ENCODE measurements around the gene C5orf22. TPM values are rescaled to one million over a fixed set of nuclear protein-coding genes. Genes with fewer than 3 reads are reported as not detected.

C5orf22 gene
- total RNA-seq, 2 experiments from 2014 or later, result 9.8 to 12.3 TPM

DNA sequence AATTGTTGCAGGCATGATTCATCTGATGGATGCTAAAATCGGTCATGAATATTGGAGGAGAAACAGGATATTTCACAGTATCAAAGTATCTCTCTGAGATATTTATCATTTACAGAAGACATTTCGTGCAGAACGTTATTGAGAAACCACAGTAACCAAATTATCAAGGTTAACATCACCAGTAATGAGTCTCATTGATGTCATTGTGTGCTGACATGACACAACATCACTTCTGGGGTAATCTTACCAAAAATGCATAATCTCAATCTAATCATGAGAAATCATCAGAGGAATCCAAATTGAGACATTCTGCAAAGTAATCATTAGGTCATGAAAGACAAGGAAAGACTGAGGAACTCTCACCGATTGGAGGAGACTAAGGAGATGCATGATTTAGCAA, 42.7 kb downstream of the C5orf22 start:
- intact Hi-C loops (cut with DNase I, micrococcal nuclease), result no loop called here
- POLR2A ChIA-PET, result no interaction called here
- Mint-ChIP-seq H3K27ac (no peak overlapping the region), H3K4me1 (ENCODE audit: low read depth) (no peaks in the 10 kb centered on the region), H3K36me3 (ENCODE audit: low read depth) (no peaks in the 10 kb centered on the region), H3K4me3 (no peak overlapping the region), H3K9me3 (no peaks in the 10 kb centered on the region), H3K27me3 (peaks cover 22% of the 10 kb centered on the region)
- Histone ChIP-seq H3K4me3 (ENCODE audit: low read length) (no peak overlapping the region), H3K36me3 (ENCODE audit: insufficient read depth, low read length) (no peaks in the 10 kb centered on the region), H3K9me3 (ENCODE audit: control insufficient read depth in 1 of 2, insufficient read depth in 1 of 2, low read length in 2 of 2) (no peaks in the 10 kb centered on the region), H3K27me3 (ENCODE audit: control insufficient read depth in 1 of 2, insufficient read depth in 2 of 2, low read length in 2 of 2) (no peaks in the 10 kb centered on the region), H3K4me1 (ENCODE audit: insufficient read depth, low read length) (no peaks in the 10 kb centered on the region), H3K27ac (ENCODE audit: low read depth in 1 of 2, low read length in 2 of 2) (no peak overlapping the region)
- ATAC-seq (ENCODE audit: poor library complexity), result no peak
- CTCF ChIA-PET, result no interaction called here
- TF ChIP-seq, protein P1, sequence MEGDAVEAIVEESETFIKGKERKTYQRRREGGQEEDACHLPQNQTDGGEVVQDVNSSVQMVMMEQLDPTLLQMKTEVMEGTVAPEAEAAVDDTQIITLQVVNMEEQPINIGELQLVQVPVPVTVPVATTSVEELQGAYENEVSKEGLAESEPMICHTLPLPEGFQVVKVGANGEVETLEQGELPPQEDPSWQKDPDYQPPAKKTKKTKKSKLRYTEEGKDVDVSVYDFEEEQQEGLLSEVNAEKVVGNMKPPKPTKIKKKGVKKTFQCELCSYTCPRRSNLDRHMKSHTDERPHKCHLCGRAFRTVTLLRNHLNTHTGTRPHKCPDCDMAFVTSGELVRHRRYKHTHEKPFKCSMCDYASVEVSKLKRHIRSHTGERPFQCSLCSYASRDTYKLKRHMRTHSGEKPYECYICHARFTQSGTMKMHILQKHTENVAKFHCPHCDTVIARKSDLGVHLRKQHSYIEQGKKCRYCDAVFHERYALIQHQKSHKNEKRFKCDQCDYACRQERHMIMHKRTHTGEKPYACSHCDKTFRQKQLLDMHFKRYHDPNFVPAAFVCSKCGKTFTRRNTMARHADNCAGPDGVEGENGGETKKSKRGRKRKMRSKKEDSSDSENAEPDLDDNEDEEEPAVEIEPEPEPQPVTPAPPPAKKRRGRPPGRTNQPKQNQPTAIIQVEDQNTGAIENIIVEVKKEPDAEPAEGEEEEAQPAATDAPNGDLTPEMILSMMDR (IDR thresholded peaks at IDR 0.05), result no peak
- no peak for DNase-seq

DNA sequence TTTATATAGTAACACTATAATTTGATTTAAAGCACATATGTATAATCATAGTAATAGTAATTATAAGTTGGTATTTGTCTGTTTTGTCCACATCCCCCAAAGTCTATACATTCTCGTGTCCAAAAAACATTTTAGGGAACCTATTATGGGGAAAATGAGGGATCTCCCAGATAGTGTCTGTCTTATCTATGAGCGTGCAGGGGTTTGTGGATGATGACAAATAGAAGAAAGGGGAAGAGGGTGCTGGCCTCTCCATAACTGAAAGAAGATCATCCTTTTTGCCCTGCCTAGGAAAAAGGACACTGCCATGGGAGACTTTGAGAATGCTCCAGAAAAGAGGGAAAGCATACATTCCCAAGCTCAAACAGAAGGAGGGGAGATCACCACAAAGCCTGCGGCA, 45.3 kb downstream of the C5orf22 start:
- intact Hi-C loops (cut with DNase I, micrococcal nuclease), result no loop called here
- TF ChIP-seq, protein P1 (IDR thresholded peaks at IDR 0.05), result no peak
- no peak overlapping the region for H3K4me3 Mint-ChIP-seq
- no peaks in the 10 kb centered on the region for H3K27me3 ChIP-seq (ENCODE audit: control insufficient read depth in 1 of 2, insufficient read depth in 2 of 2, low read length in 2 of 2)
- no peak overlapping the region for H3K27ac ChIP-seq (ENCODE audit: low read depth in 1 of 2, low read length in 2 of 2)
- H3K36me3 ChIP-seq (ENCODE audit: insufficient read depth, low read length), result no peaks in the 10 kb centered on the region
- H3K9me3 ChIP-seq (ENCODE audit: control insufficient read depth in 1 of 2, insufficient read depth in 1 of 2, low read length in 2 of 2), result no peaks in the 10 kb centered on the region
- H3K9me3 Mint-ChIP-seq, result no peaks in the 10 kb centered on the region
- no peak for DNase-seq
- POLR2A ChIA-PET, result no interaction called here
- H3K4me1 ChIP-seq (ENCODE audit: insufficient read depth, low read length), result no peaks in the 10 kb centered on the region
- ATAC-seq (ENCODE audit: poor library complexity), result no peak
- no peaks in the 10 kb centered on the region for H3K4me1 Mint-ChIP-seq (ENCODE audit: low read depth)
- no peaks in the 10 kb centered on the region for H3K36me3 Mint-ChIP-seq (ENCODE audit: low read depth)
- H3K27ac Mint-ChIP-seq, result no peak overlapping the region
- H3K27me3 Mint-ChIP-seq, result peaks cover 25% of the 10 kb centered on the region
- no peak overlapping the region for H3K4me3 ChIP-seq (ENCODE audit: low read length)
- CTCF ChIA-PET, result no interaction called here

DNA sequence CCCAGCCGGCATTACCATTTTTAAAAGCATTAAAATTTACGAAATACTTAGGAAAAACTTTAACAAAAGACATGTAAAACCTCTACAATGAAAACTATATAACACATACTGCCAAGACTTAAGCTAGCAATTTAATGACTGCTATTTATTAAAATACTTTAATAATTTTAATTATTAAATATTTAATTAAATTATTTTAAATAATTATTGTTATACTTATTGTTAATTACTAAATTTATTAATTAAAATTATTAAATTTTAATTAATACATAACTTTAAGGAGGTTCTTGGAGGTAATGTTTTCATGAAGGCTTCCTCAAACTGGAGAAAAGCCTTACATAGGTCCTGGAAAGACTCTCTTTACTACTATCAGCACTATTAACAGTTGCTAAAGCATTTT, 47.5 kb downstream of the C5orf22 start:
- Mint-ChIP-seq H3K9me3 (no peaks in the 10 kb centered on the region), H3K27me3 (peaks cover 32% of the 10 kb centered on the region), H3K27ac (no peak overlapping the region), H3K36me3 (ENCODE audit: low read depth) (no peaks in the 10 kb centered on the region), H3K4me3 (no peak overlapping the region), H3K4me1 (ENCODE audit: low read depth) (no peaks in the 10 kb centered on the region)
- no peak for ATAC-seq (ENCODE audit: poor library complexity)
- Histone ChIP-seq H3K4me3 (ENCODE audit: low read length) (no peak overlapping the region), H3K27ac (ENCODE audit: low read depth in 1 of 2, low read length in 2 of 2) (no peak overlapping the region), H3K36me3 (ENCODE audit: insufficient read depth, low read length) (no peaks in the 10 kb centered on the region), H3K4me1 (ENCODE audit: insufficient read depth, low read length) (no peaks in the 10 kb centered on the region), H3K27me3 (ENCODE audit: control insufficient read depth in 1 of 2, insufficient read depth in 2 of 2, low read length in 2 of 2) (no peaks in the 10 kb centered on the region), H3K9me3 (ENCODE audit: control insufficient read depth in 1 of 2, insufficient read depth in 1 of 2, low read length in 2 of 2) (no peaks in the 10 kb centered on the region)
- ChIA-PET POLR2A (no interaction called here), CTCF (no interaction called here)
- intact Hi-C loops (cut with DNase I, micrococcal nuclease), result no loop called here
- TF ChIP-seq, protein P1 (IDR thresholded peaks at IDR 0.05), result no peak
- DNase-seq, result no peak

Data from CD4-positive, alpha-beta T cell (primary cell).